Gastrocnemius medialis (tissue), 4 donors: ENCODE data around the gene METAP1D. TPM values are rescaled to one million over a fixed set of nuclear protein-coding genes. Genes with fewer than 3 reads are reported as not detected.

ENCODE experiments used
- ATAC-seq, 2 donors: fragments of 150-250 bp; one replicate each; pipeline ENCODE4 v1.9.1; 2016
- DNase-seq, 2 donors: peaks; one replicate each; pipeline ENCODE4 v3.0.0-alpha.2; 2019
- H3K27ac ChIP-seq, 4 donors: fragments of 200-600 bp; sonication (generic); 1 replicate in 1 of 4; 2 replicates in 3 of 4; pipeline ENCODE4 v1.5.1; 2016 to 2018; ENCODE audit warnings: mild to moderate bottlenecking in 2 of 4, moderate library complexity in 1 of 4
- H3K27me3 ChIP-seq, 3 donors: fragments of 200-600 bp; sonication (generic) in 2 of 3; 1 replicate in 1 of 3; 2 replicates in 2 of 3; pipeline versions ENCODE4 v1.5.1 to v1.6.0; 2016 to 2019; ENCODE audit warnings: mild to moderate bottlenecking in 1 of 3, moderate library complexity in 1 of 3
- H3K36me3 ChIP-seq, 2 donors: fragments of 200-600 bp; sonication (generic) in 1 of 2; one replicate each; pipeline ENCODE4 v1.5.1; 2017 to 2018
- H3K4me1 ChIP-seq, 2 donors: fragments of 200-600 bp; sonication (generic) in 1 of 2; one replicate each; pipeline ENCODE4 v1.5.1; 2016 to 2017; ENCODE audit warnings: mild to moderate bottlenecking in 2 of 2
- H3K4me3 ChIP-seq, 4 donors: fragments of 200-600 bp; sonication (generic) in 3 of 4; 1 replicate in 1 of 4; 2 replicates in 3 of 4; pipeline ENCODE4 v1.5.1; 2016 to 2019; ENCODE audit warnings: mild to moderate bottlenecking in 2 of 4
- H3K9me3 ChIP-seq, 3 donors: fragments of 200-600 bp; sonication (generic) in 2 of 3; 1 replicate in 1 of 3; 2 replicates in 2 of 3; pipeline ENCODE4 v1.5.1; 2016 to 2019
- CTCF ChIP-seq, 5 experiments: fragments of 450-650 bp in 3 of 5; fragments of 200-600 bp in 2 of 5; sonication (generic) in 2 of 5; IDR thresholded peaks in 4 of 5; conservative IDR thresholded peaks in 1 of 5; 1 replicate in 4 of 5; 2 replicates in 1 of 5; pipeline ENCODE4 v1.5.1; 2016 to 2019; ENCODE audit warnings: antibody characterized with exemption in 5 of 5, mild to moderate bottlenecking in 3 of 5, moderate library complexity in 3 of 5
- POLR2A ChIP-seq, 2 donors: fragments of 450-650 bp; IDR thresholded peaks; one replicate each; pipeline ENCODE4 v1.6.1; 2017; ENCODE audit warnings: antibody characterized with exemption in 2 of 2, mild to moderate bottlenecking in 2 of 2, moderate library complexity in 2 of 2
- in situ Hi-C, 4 donors: fragments of 200-750 bp; cut with MboI; loops; one replicate each; pipeline versions ENCODE4 v1.15.0 to v1.8.0; 2017; ENCODE audit warnings: low sequenced_read_pairs in 4 of 4
- intact Hi-C: fragments of 100-400 bp; cut with DNase I; formaldehyde crosslinking; loops from one replicate; pipeline ENCODE4 v1.15.1; 2023; ENCODE audit warnings: low total_unique reads
- total RNA-seq, 4 donors: library from RNA; depleted of rRNA; stranded (reverse); fragments of >200 nt; gene quantifications; one replicate each; pipeline versions ENCODE4 v1.1.0 to v1.2.3, GENCODE V29; 2016

METAP1D gene
- total RNA-seq, 4 donors from 2014 or later: 4.3 to 14.3 (median 9.7) TPM

GRCh38 chr2:172048508-172049503 is 49.1 kb downstream of the METAP1D start:
- no peak for DNase-seq
- TF ChIP-seq CTCF (IDR thresholded peaks at IDR 0.05 in 4 of 5, conservative IDR thresholded peaks at IDR 0.05 in 1 of 5) (no peak), POLR2A (IDR thresholded peaks at IDR 0.05) (no peak)
- H3K4me1 ChIP-seq: no peaks in the 10 kb centered on the region
- intact Hi-C loops (no loop called here), in situ Hi-C loops (no loop called here)
- ATAC-seq: no peak
- no peak overlapping the region for H3K4me3 ChIP-seq
- H3K27me3 ChIP-seq: no peaks in the 10 kb centered on the region
- no peaks in the 10 kb centered on the region for H3K36me3 ChIP-seq
- no peaks in the 10 kb centered on the region for H3K9me3 ChIP-seq
- H3K27ac ChIP-seq: no peak overlapping the region

GRCh38 chr2:172049567-172050120 is 49.9 kb downstream of the METAP1D start:
- ATAC-seq (no peak), DNase-seq (no peak)
- Histone ChIP-seq H3K27ac (no peak overlapping the region), H3K4me1 (no peaks in the 10 kb centered on the region), H3K36me3 (no peaks in the 10 kb centered on the region), H3K9me3 (no peaks in the 10 kb centered on the region), H3K4me3 (no peak overlapping the region), H3K27me3 (no peaks in the 10 kb centered on the region)
- intact Hi-C loops (no loop called here), in situ Hi-C loops (no loop called here)
- TF ChIP-seq POLR2A (IDR thresholded peaks at IDR 0.05) (no peak), CTCF (IDR thresholded peaks at IDR 0.05 in 4 of 5, conservative IDR thresholded peaks at IDR 0.05 in 1 of 5) (no peak)

- no peaks in the 10 kb centered on the region for H3K9me3 ChIP-seq
- intact Hi-C loops (no loop called here), in situ Hi-C loops (no loop called here)
- no peak overlapping the region for H3K27ac ChIP-seq
- TF ChIP-seq CTCF (IDR thresholded peaks at IDR 0.05 in 4 of 5, conservative IDR thresholded peaks at IDR 0.05 in 1 of 5) (no peak), POLR2A (IDR thresholded peaks at IDR 0.05) (no peak)
- H3K4me1 ChIP-seq: no peaks in the 10 kb centered on the region
- H3K4me3 ChIP-seq: no peak overlapping the region
- no peaks in the 10 kb centered on the region for H3K36me3 ChIP-seq
- H3K27me3 ChIP-seq: no peaks in the 10 kb centered on the region
- no peak for DNase-seq
- ATAC-seq: no peak
Observed at GRCh38 chr2:172050479-172051125, 50.8 kb downstream of the METAP1D start.

- ATAC-seq: no peak
- no peak for DNase-seq
- no peak overlapping the region for H3K4me3 ChIP-seq
- H3K27ac ChIP-seq: no peak overlapping the region
- H3K27me3 ChIP-seq: no peaks in the 10 kb centered on the region
- no peaks in the 10 kb centered on the region for H3K36me3 ChIP-seq
- TF ChIP-seq POLR2A (IDR thresholded peaks at IDR 0.05): no peak
- TF ChIP-seq CTCF (IDR thresholded peaks at IDR 0.05 in 4 of 5, conservative IDR thresholded peaks at IDR 0.05 in 1 of 5): no peak
- H3K4me1 ChIP-seq: no peaks in the 10 kb centered on the region
- intact Hi-C loops (no loop called here), in situ Hi-C loops (no loop called here)
- no peaks in the 10 kb centered on the region for H3K9me3 ChIP-seq
Observed at GRCh38 chr2:172052000-172052983, 52.5 kb downstream of the METAP1D start.
